Measurements from ENCODE around the gene DNAJC6. TPM values are rescaled to one million over a fixed set of nuclear protein-coding genes. Genes with fewer than 3 reads are reported as not detected.

The DNAJC6 gene
- total and polyA plus RNA-seq, 2 of the 13 experiments (the other 11 are each of a cell fraction or from before 2014, with no cell fraction given): 1.0 to 1.6 TPM

DNA sequence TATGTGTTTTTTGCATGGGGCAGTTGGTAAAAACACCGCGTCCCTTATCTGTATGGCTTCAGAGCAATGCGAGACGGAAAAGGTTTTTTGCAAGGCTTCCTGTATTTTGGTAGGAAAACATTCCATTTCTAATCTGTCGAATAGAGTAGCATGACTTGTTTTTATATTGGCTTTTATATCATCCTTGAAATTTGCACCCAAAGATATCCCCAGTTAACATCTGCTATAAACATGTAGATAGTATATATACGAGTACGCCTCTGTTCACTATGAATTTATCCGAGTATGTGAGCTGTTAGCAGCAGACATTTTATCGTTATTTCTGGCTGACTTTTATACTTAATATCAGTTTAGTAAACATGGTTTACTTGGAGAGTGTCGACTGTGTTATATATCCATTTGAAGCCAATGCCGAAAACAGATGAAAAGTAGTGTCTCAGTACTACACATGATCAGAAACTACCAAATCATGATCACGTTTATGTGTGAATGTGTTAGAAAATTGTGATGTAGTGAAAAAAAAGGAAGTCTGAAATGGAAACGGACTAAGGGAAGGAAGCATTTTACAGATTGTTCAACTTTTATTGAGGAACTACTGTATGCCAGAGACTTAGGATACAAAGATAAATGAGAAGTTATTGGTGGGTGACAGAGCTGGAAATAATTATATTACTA, 112.1 kb downstream of the DNAJC6 start:
- intact Hi-C loops (cut with micrococcal nuclease; ENCODE audit: unreplicated experiment): loop anchor here (2.0 to 10.0 kb wide), 5 partner anchors 46 to 357 kb away; partner anchors contain the start of gene AK4
- POLR2A ChIA-PET: interaction anchor here (2.3 kb wide), 1 partner anchor 263 kb away, joined by 8 read pairs; no protein-coding TSS in a partner anchor
- DNase-seq (ENCODE audit: low spot score) (no peak), FAIRE-seq (no peak), ATAC-seq (no peak)
- Histone ChIP-seq H3K9me3 (ENCODE audit: low read length) (no peaks in the 10 kb centered on the region), H3K4me1 (ENCODE audit: insufficient read depth, low read length) (peaks cover 72% of the 10 kb centered on the region), H3K36me3 (replicated peaks in 1 of 2; ENCODE audit: control insufficient read depth in 1 of 2, insufficient read depth in 2 of 2, low read length in 2 of 2) (peaks cover 0 to 15% of the 10 kb centered on the region in 2 experiments; a peak in 3 of 5 replicates), H4K20me1 (ENCODE audit: insufficient read depth, low read length) (no peaks in the 10 kb centered on the region), H3K27ac (ENCODE audit: extremely low read length, insufficient read depth, low read length) (peak overlapping the region; percentile 99), H3K9ac (ENCODE audit: insufficient read depth, low read depth, low read length) (peak overlapping the region; percentile 99), H3K4me3 (replicated peaks in 1 of 3; ENCODE audit: insufficient read depth in 1 of 3, low read depth in 2 of 3, low read length in 3 of 3) (peak overlapping the region; percentile 80 to 99 (median 94)), H2AFZ (ENCODE audit: low read length) (no peak overlapping the region), H3K79me2 (ENCODE audit: insufficient read depth, low read length) (peaks cover 38% of the 10 kb centered on the region), H3K4me2 (ENCODE audit: low read depth, low read length) (peak overlapping the region; percentile 88), H3K27me3 (ENCODE audit: control insufficient read depth in 1 of 2, insufficient read depth in 2 of 2, low read length in 2 of 2) (no peaks in the 10 kb centered on the region; a peak in 1 of 5 replicates)
- TF ChIP-seq KDM6A (CRISPR knock-in tag; IDR thresholded peaks at IDR 0.05; ENCODE audit: low read depth): no peak
- TF ChIP-seq SIN3A (IDR thresholded peaks at IDR 0.05; ENCODE audit: borderline replicate concordance, low read depth, low read length): 0 out of 2 replicates have a peak, but pooled peaks have one; percentile 37
- CTCF ChIA-PET (ENCODE audit: low intra/inter-chr PET ratio, low total read pairs): no interaction called here
- WGBS (ENCODE audit: low lambda C conversion rate): 1% methylated on average over 13 of the region's 13 CpGs
- TSS peak; percentile 59 for BruUV-seq (replicated peaks)
- in situ Hi-C loops (cut with HindIII; ENCODE audit: extremely low pct_ligation_motif_present, low pct_unique_long_range_greater_than_20kb): no loop called here

DNA sequence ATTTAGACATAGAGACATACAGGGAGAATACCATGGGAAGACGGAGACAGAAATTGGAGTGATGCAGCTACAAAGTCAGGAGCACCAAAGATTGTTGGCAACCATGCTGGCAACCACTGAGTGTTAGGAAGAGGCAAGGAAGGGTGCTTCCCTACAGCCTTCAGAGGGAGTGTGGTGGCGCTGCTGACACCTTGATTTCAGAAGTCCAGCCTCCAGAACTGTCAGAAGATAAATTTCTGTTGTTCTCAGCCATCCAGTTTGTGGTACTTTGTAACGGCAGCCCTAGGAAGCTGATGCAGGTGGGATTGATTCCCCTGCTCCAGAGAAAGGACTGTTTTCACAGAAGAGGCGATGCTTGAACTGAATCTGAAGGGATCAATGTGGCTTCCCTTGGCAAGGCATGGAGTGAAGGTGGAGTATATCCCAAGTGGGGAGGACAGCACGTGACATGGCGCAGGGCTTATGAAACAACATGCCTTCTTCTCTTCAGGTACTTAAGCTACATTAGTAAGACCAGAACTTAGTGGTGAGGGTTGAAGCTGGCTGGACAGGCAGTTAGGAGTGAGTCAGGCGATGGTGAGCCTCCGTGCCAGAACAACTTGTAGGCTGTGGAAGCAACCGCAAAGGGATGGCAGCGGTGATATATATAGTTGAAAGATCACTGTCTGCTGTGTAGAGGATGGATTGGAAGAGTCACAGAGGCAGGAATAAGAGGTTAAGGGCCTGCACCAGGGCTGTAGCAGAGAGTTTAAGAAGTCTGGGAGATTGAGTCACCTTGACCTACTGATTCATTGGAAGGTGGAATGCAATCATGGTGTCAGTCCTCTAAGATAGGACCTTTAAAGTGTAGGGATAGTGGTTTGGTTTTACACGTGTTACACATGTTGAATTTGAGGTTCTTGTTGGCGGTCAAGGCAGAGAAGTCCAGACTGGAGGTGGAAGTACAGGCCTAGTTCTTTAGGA, 113.2 kb downstream of the DNAJC6 start:
- Histone ChIP-seq H3K27ac (ENCODE audit: extremely low read length, insufficient read depth, low read length) (no peak overlapping the region), H3K4me2 (ENCODE audit: low read depth, low read length) (peak overlapping the region; percentile 88)
- intact Hi-C loops (cut with micrococcal nuclease; ENCODE audit: unreplicated experiment): loop anchor here (5.0 to 10.0 kb wide), 4 partner anchors 45 to 358 kb away; partner anchors contain the start of gene AK4

More for the DNA sequence above, 113.2 kb downstream of the DNAJC6 start:
- no peak for DNase-seq (ENCODE audit: low spot score)
- no peaks in the 10 kb centered on the region for H3K9me3 ChIP-seq (ENCODE audit: low read length)
- peaks cover 0 to 23% of the 10 kb centered on the region in 2 experiments; a peak in 4 of 5 replicates for H3K36me3 ChIP-seq (replicated peaks in 1 of 2; ENCODE audit: control insufficient read depth in 1 of 2, insufficient read depth in 2 of 2, low read length in 2 of 2)
- 87% methylated on average over 11 of the region's 12 CpGs for WGBS (ENCODE audit: low lambda C conversion rate)
- no peak for ATAC-seq
- no peaks in the 10 kb centered on the region for H4K20me1 ChIP-seq (ENCODE audit: insufficient read depth, low read length)
- TF ChIP-seq MIXL1 (CRISPR knock-in tag; IDR thresholded peaks at IDR 0.05) (no peak), TARDBP (CRISPR knock-in tag; IDR thresholded peaks at IDR 0.05) (0 out of 2 replicates have a peak, but pooled peaks have one; percentile 40)
- TF ChIP-seq, protein P1, sequence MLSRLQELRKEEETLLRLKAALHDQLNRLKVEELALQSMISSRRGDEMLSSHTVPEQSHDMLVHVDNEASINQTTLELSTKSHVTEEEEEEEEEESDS (CRISPR knock-in tag; IDR thresholded peaks at IDR 0.05; ENCODE audit: borderline replicate concordance): 0 out of 2 replicates have a peak, but pooled peaks have one; percentile 45
- H3K9ac ChIP-seq (ENCODE audit: insufficient read depth, low read depth, low read length): peak overlapping the region; percentile 99; the same call in 1 of the 2 replicates
- peaks cover 68% of the 10 kb centered on the region for H3K4me1 ChIP-seq (ENCODE audit: insufficient read depth, low read length)
- in situ Hi-C loops (cut with HindIII; ENCODE audit: extremely low pct_ligation_motif_present, low pct_unique_long_range_greater_than_20kb): no loop called here
- no TSS peak for BruUV-seq (replicated peaks)
- H3K27me3 ChIP-seq (ENCODE audit: control insufficient read depth in 1 of 2, insufficient read depth in 2 of 2, low read length in 2 of 2): no peaks in the 10 kb centered on the region; a peak in 1 of 5 replicates
- ChIA-PET CTCF (ENCODE audit: low intra/inter-chr PET ratio, low total read pairs) (no interaction called here), POLR2A (no interaction called here)
- peak overlapping the region; percentile 80 to 99 (median 94); a peak in 5 of 6 replicates for H3K4me3 ChIP-seq (replicated peaks in 1 of 3; ENCODE audit: insufficient read depth in 1 of 3, low read depth in 2 of 3, low read length in 3 of 3)
- H3K79me2 ChIP-seq (ENCODE audit: insufficient read depth, low read length): peaks cover 38% of the 10 kb centered on the region
- H2AFZ ChIP-seq (ENCODE audit: low read length): no peak overlapping the region
- FAIRE-seq: no peak
